ENCODE data around the gene LONRF3.

DNA sequence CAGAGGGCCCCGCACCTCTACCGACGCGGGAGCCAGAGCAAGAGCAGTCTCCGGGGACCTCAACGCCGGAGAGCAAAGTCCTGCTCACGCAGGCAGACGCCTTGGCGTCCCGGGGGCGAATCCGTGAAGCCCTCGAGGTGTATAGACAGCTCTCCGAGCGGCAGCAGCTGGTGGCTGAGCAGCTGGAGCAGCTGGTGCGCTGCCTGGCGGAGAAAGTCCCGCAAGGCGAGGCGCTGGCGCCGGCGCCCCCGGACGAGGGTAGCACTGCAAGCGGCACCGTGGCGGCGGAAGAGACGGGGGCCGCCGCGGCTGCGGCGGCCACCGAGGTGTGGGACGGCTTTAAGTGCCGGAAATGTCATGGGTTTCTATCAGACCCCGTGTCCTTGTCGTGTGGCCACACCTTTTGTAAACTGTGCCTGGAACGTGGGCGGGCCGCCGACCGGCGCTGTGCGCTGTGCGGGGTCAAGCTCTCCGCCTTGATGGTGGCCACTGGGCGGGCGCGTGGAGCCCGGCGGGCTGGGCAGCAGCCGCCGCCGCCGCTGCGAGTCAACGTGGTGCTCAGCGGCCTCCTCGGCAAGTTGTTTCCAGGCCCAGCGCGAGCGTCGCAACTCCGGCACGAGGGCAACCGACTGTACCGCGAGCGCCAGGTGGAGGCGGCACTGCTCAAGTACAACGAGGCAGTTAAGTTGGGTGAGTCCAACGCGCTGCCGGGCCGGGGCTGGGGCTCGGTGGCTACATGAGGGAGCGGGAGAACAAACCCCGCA, 672 bp downstream of the LONRF3 start:
- TF ChIP-seq POLR2AphosphoS5 (IDR thresholded peaks at IDR 0.05; ENCODE audit: low read depth, low read length) (no peak), USF2 (IDR thresholded peaks at IDR 0.05; ENCODE audit: low read length) (no peak), BACH1 (IDR thresholded peaks at IDR 0.05; ENCODE audit: low read length) (no peak), HDAC6 (IDR thresholded peaks at IDR 0.05; ENCODE audit: low read depth, low read length) (no peak), SIN3A (conservative IDR thresholded peaks at IDR 0.05 in 1 of 2, IDR thresholded peaks at IDR 0.05 in 1 of 2; ENCODE audit: low read depth in 1 of 2, low read length in 2 of 2) (no peak), CTCF (IDR thresholded peaks at IDR 0.05; ENCODE audit: control extremely low read depth in 1 of 3, insufficient read depth in 1 of 3, low read depth in 1 of 3, low read length in 3 of 3) (no peak), EZH2 (IDR thresholded peaks at IDR 0.05; ENCODE audit: low read depth, low read length, severe bottlenecking) (peak; percentile 81), POLR2A (IDR thresholded peaks at IDR 0.05; ENCODE audit: control extremely low read depth in 1 of 2, low read depth in 2 of 2, low read length in 2 of 2) (no peak), FOSL1 (IDR thresholded peaks at IDR 0.05; ENCODE audit: insufficient read depth, low read depth, low read length) (no peak)
